Activated naive CD8-positive, alpha-beta T cell treated with anti-CD3 and anti-CD28 coated beads for 36 hours (primary cell): ENCODE data around the gene CUEDC1. TPM values are rescaled to one million over a fixed set of nuclear protein-coding genes. Genes with fewer than 3 reads are reported as not detected.

ENCODE experiments used
- DNase-seq: peaks from one replicate; pipeline ENCODE4 v3.0.0; 2021
- H3K27ac Mint-ChIP-seq: one replicate; pipeline ENCODE4 v1.8.0; 2022; ENCODE audit warnings: mild to moderate bottlenecking, moderate library complexity, mixed read lengths
- H3K27me3 Mint-ChIP-seq: one replicate; pipeline ENCODE4 v1.8.0; 2022; ENCODE audit warnings: mild to moderate bottlenecking, mixed read lengths
- H3K36me3 Mint-ChIP-seq: one replicate; pipeline ENCODE4 v1.8.0; 2021; ENCODE audit warnings: mild to moderate bottlenecking, mixed read lengths
- H3K4me1 Mint-ChIP-seq: one replicate; pipeline ENCODE4 v1.8.0; 2021; ENCODE audit warnings: mixed read lengths
- H3K4me3 Mint-ChIP-seq: one replicate; pipeline ENCODE4 v1.8.0; 2022; ENCODE audit warnings: mild to moderate bottlenecking, moderate library complexity, mixed read lengths
- H3K9me3 Mint-ChIP-seq: one replicate; pipeline ENCODE4 v1.8.0; 2022; ENCODE audit warnings: mixed read lengths
- total RNA-seq, 2 experiments: library from RNA; stranded (reverse); gene quantifications; one replicate each; pipeline ENCODE4 v1.2.3, GENCODE V29; 2021

CUEDC1 gene
- total RNA-seq, 2 experiments from 2014 or later = 0.14 to 0.18 TPM

DNA sequence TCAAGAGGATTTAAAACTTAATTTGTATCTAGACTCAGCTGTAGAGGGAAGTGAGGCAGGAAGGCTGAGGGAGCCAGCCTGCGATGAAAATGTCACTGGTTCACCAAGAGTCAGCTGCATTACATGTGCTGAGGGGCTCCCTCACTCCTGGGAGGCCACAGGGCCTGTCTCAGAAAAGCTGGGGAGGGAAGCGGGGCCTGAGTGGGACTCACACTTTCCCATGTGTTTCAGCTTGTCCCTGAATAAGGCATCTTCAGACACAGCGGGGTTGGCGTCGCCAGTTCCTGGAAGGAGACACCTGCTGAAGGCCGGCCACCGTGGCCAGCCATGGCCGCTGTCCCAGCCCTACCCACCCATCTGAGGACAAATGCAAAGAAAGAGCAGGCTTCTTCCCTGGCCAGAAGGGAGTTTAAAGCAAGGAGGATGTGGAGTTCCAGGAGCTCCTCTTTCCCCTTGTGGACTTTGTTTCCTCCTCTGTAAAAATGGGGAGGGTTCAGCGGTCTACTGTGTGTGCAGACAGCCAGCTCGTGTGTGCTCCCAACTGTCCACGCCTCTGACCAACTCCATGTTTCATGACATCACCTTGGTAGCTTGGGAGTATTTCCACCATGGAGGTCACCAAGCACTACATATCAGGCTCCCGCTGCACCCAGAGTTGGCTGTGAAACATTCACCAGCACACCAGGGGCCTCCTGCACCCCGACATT is 86.1 kb downstream of the CUEDC1 start:
- H3K4me1 Mint-ChIP-seq = peaks cover 19% of the 10 kb centered on the region
- no peaks in the 10 kb centered on the region for H3K9me3 Mint-ChIP-seq
- H3K27me3 Mint-ChIP-seq = peaks cover 23% of the 10 kb centered on the region
- H3K27ac Mint-ChIP-seq = no peak overlapping the region
- H3K36me3 Mint-ChIP-seq = no peaks in the 10 kb centered on the region
- H3K4me3 Mint-ChIP-seq = no peak overlapping the region
- no peak for DNase-seq

DNA sequence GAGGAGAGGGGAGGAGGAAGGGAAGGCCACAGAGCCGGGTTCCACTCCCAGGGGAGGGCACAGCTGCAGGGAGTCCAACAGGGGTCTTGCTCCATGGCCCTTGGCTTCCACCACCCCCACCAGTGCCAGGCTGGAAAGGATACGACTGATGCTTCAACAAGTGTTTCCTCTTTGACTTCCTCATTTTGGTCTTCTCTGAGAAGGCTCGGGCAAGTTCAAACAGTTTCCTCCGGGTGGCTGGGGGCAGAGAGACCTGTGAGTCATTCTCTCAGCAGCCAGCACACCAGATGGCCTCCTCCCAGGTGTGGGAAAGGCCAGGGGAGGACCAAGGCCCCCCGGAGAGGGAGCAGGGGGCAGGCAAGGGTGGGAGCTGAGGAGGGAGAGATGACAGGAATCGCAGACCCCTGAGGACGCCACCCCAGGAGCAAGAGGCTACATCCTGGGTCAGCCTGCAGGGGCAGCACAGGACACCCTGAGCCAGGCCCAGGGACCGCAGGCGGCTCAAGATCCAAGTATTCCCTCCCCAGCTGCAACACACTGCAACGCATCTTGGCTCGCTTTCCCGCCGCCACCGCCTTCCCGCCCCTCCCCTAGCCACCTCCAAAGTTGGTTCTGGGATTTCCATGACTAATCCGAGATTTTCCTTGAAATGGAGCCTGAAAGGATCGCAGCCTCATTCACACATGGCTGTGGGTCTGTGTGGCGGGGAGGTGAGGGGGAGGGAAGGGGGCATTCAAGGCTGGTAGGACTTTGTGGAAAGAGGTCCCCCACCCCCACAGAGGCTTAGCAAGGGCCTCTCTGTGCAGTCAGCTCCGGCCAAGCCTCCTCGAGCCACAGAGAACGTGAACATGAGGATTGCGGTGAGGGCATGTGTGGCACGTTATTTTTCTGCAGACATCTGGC is 87.0 kb downstream of the CUEDC1 start:
- Mint-ChIP-seq H3K27ac (peak overlapping the region; percentile 75), H3K9me3 (no peaks in the 10 kb centered on the region), H3K4me3 (no peak overlapping the region), H3K27me3 (peaks cover 17% of the 10 kb centered on the region), H3K4me1 (peaks cover 12% of the 10 kb centered on the region), H3K36me3 (no peaks in the 10 kb centered on the region)
- peak; percentile 40 for DNase-seq

DNA sequence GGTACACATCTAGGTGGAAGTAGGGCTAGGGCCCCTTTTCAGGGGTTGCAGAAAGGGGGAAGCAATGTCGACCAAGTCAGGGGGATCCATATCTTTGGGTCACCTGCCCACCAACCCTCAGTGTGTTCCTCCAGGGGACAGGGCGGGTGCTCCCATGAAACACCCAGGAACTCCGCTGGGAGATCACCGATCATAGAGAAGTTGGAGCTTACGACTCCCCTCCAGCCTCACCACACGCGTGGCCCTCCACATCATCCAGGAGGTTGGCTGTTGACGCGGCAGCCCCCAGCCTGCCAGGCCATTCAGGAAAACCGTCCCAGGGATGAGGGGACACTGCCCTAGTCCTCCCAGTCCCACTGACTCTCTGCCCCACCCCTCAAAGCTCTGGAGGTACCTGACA is 88.1 kb downstream of the CUEDC1 start:
- H3K27ac Mint-ChIP-seq = no peak overlapping the region
- no peaks in the 10 kb centered on the region for H3K9me3 Mint-ChIP-seq
- no peaks in the 10 kb centered on the region for H3K36me3 Mint-ChIP-seq
- DNase-seq = no peak
- H3K4me3 Mint-ChIP-seq = no peak overlapping the region
- H3K27me3 Mint-ChIP-seq = peaks cover 20% of the 10 kb centered on the region
- H3K4me1 Mint-ChIP-seq = peaks cover 12% of the 10 kb centered on the region

DNA sequence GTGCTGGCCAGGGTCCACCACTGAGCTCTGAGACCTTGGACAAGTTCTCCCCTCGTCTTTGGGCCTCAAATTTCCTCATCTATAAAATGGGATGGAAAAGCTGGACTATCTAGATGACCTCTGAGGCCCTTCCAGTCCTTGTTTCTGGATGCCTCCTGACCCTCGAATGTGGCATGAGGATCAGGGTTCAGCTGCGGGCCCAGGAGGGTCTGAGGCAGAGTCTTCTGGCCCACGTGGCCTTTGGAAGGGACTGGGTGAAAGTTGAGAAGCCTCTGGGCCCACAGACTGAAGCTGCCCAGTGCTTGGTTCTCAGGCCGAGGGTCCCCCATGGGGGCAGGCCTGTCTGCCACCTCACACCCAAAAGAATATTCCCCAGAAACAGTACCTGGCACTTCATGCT is 88.5 kb downstream of the CUEDC1 start:
- no peaks in the 10 kb centered on the region for H3K9me3 Mint-ChIP-seq
- H3K27ac Mint-ChIP-seq = no peak overlapping the region
- no peak for DNase-seq
- H3K27me3 Mint-ChIP-seq = peaks cover 18% of the 10 kb centered on the region
- H3K4me3 Mint-ChIP-seq = no peak overlapping the region
- H3K36me3 Mint-ChIP-seq = no peaks in the 10 kb centered on the region
- peaks cover 12% of the 10 kb centered on the region for H3K4me1 Mint-ChIP-seq

DNA sequence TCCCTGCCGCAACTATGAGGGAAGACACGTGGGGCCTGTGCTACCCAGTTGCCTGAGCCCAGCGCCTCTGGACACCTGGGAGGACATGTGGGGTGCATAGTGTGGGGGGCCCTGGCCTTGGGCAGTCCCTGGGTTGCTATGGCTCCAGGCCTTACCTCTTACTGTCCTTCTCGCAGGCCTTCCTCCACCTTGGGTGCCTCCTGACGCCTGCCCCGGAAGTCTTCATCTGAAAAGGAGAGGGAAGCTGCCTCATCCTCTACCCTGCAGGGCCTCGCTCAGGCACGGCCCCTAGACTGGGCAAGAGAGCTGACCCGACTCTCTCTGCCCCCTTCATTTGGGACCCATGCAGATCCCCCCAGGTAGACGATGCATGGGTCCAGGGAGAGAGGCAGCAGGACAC is 88.9 kb downstream of the CUEDC1 start:
- peaks cover 16% of the 10 kb centered on the region for H3K27me3 Mint-ChIP-seq
- peaks cover 13% of the 10 kb centered on the region for H3K4me1 Mint-ChIP-seq
- H3K27ac Mint-ChIP-seq = no peak overlapping the region

DNA sequence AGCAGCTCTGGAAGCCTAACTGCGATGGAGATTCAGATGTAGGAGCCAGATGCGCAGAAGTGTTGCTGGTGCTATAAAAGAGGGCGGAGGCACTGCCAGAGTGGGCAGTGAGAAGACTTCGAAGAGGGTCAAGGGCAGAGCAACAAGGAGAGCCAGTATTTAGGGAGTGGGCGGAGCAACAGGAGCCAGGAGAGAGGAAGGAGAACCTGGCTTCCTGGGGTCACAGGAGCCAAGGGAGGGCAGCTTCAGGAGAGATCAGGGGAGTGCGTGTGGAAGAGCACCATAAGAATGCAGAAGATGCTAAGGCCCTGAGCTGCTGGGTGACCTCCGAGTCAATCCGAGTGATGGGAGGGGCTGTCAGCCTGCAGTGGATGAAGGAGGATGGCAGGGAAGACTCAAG is 90.9 kb downstream of the CUEDC1 start:
- H3K27ac Mint-ChIP-seq = no peak overlapping the region
- peaks cover 31% of the 10 kb centered on the region for H3K27me3 Mint-ChIP-seq
- no peak overlapping the region for H3K4me3 Mint-ChIP-seq
- H3K36me3 Mint-ChIP-seq = no peaks in the 10 kb centered on the region
- H3K9me3 Mint-ChIP-seq = no peaks in the 10 kb centered on the region
- no peak for DNase-seq
- H3K4me1 Mint-ChIP-seq = peaks cover 21% of the 10 kb centered on the region

More for the DNA sequence above, 88.9 kb downstream of the CUEDC1 start:
- Mint-ChIP-seq H3K9me3 (no peaks in the 10 kb centered on the region), H3K36me3 (no peaks in the 10 kb centered on the region), H3K4me3 (no peak overlapping the region)
- DNase-seq = no peak

DNA sequence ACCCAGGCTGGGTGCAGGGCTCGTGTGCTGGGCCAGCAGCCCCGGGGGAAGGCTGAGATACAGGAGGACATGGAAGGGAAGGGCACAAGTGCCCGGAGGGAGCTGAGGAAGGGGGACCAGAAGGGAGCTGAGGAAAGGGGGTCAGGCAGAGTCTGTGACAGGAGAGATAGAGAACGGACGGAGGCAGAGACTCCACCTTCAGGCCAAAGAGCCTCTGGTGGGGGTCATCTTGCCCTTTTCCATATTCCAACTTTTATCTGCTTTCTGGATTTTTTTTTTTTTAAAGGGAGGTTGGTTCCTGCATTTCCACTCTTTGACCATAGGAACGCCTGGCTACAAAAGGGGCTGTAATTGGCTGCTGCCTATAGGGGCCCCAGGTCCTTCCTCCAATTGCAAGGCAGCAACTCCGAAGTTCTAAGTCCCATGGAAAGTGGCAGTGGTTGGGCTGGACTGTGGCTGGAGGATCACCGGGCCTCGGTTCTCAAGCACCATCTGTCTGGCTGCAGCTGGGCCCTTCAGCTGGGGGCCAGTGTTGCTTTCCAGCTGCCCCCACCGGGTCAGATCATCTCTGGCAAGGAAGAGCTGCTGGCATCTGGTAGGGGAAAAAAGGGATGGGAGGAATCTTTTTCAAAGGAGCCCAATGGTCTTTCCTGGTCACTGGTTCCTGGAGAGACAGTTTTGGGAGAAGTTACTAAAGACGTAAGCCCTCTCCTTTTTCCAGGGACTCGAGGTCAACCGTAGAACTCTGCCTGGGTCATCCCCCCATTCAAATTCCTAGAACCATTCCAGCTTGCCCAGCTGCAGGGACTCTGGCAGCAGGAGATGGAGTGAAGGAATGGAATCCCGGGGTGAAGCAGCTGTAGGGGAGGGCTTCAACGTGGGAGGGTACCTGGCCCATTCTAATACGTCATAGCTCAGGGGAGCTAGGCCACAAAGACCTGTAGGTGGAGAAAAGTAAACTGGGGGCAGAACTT is 92.2 kb downstream of the CUEDC1 start:
- Mint-ChIP-seq H3K36me3 (no peaks in the 10 kb centered on the region), H3K9me3 (no peaks in the 10 kb centered on the region), H3K4me3 (no peak overlapping the region), H3K4me1 (peaks cover 16% of the 10 kb centered on the region), H3K27ac (no peak overlapping the region), H3K27me3 (peaks cover 34% of the 10 kb centered on the region)
- DNase-seq = no peak

DNA sequence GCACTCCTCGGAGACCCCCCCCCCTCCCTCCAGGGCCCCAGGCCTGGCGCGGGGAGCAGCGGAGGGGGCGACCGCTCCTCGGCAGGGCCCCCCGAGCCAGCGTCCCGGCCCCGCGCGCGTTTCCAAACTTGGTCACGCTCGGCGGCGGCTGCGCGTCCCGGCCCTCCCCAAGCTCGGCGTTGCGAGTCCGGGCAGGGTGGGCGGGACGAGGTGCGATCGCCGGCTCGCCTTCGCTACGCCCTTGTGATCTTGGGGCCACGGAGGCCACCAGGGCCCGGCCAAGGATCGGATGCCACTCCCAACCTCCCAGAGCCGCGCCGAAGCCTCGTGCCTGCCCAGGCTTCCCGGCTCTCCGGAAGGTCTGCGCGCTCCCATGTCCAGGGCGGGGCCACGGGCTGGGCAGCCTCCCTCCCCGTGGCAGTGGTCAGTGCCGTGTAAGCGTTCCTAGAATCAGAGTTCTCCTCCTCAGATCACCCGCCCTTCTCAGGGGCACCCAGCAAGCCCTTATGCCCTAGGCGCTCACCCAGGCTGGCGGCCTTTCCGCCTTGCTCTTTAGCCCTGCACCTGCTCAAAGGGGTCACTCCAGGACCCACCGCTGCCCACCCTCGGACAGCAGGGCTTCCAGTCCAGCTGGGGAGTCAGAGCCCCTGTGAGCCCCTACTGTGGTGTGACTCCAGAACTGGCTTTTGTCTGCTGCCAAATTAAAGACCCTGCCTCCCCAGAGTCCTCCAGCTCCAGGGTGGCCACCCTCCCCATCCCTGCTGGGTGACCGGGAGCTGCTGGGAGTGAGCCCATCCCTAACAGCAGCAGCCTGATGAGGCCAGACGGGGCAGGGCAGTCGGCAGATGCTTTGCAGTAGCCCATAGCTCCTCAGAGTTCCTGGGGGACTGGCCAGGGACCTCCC is 93.2 kb downstream of the CUEDC1 start:
- DNase-seq = no peak
- no peaks in the 10 kb centered on the region for H3K36me3 Mint-ChIP-seq
- no peak overlapping the region for H3K4me3 Mint-ChIP-seq
- no peak overlapping the region for H3K27ac Mint-ChIP-seq
- peaks cover 34% of the 10 kb centered on the region for H3K27me3 Mint-ChIP-seq
- peaks cover 9% of the 10 kb centered on the region for H3K4me1 Mint-ChIP-seq
- H3K9me3 Mint-ChIP-seq = no peaks in the 10 kb centered on the region

DNA sequence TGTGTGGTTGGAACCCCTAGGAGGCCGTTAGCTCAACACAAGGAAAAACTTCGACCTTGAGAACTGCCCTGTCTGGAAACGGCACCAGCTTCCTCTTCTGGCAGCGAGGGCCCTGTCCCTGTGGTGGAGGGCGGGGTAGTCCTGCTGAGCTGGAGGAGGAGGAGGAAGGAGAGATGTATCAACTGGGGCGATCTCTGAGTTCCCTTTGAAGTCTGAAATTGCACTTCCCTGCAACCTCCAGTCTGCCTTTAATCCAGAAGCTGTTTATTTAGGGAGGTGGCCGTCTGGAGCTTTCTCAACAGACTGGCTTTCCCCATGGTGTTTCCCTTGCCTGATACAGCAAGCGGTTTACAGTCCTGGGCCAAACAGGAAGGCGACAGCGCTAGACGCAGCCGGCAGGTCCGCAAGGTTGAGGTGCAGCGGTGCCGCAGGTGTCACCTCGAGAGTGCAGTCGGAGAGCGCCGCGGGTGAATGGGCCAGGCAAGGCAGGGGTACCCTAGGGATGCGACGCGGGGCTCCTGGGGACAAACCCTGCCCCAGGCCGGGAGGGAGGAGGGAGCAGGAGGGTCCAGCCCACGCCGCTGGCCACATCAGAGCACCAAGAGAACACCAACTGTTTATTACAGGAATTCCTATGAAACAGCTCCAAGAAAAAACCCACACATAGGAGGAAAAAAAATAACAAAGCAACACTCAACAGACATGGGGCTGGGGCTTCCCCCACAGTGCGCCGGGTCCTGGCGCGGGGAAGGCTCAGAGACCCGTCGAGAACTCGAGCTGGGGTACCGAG is 94.0 kb downstream of the CUEDC1 start:
- H3K4me1 Mint-ChIP-seq = peaks cover 9% of the 10 kb centered on the region

DNA sequence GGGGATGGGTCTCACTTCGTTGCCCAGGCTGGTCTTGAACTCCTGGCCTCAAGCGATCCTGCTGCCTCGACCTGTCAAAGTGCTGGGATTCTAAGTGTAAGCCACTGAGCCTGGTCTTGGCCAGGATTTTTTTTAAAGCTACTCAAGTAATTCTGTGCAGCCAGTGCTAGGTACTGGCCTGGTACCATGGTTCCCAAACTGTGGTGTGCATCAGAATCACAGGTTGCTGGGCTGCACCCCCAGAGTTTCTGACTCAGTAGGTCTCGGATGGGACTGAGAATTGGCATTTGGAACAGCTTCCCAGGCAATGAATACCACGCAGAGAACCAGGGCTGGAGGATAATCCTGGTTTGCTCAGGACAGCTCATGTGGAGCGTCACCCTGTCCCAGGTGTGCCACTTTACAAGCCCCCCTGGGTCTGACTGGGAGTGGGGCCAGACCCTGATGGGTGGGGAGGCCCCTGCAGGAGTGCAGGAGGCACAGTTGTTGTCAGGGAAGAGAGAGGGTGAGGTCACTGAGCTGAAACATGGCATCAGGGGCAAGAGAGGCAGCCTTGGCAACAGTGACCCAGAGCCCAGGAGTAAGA is 94.7 kb downstream of the CUEDC1 start:
- Mint-ChIP-seq H3K36me3 (no peaks in the 10 kb centered on the region), H3K4me3 (peak overlapping the region; percentile 74), H3K27me3 (peaks cover 34% of the 10 kb centered on the region), H3K9me3 (no peaks in the 10 kb centered on the region), H3K27ac (no peak overlapping the region), H3K4me1 (peaks cover 9% of the 10 kb centered on the region)
- DNase-seq = no peak

More for the DNA sequence above, 94.0 kb downstream of the CUEDC1 start:
- Mint-ChIP-seq H3K27ac (no peak overlapping the region), H3K4me3 (peak overlapping the region; percentile 74), H3K9me3 (no peaks in the 10 kb centered on the region), H3K36me3 (no peaks in the 10 kb centered on the region), H3K27me3 (peaks cover 34% of the 10 kb centered on the region)
- peak; percentile 25 for DNase-seq

DNA sequence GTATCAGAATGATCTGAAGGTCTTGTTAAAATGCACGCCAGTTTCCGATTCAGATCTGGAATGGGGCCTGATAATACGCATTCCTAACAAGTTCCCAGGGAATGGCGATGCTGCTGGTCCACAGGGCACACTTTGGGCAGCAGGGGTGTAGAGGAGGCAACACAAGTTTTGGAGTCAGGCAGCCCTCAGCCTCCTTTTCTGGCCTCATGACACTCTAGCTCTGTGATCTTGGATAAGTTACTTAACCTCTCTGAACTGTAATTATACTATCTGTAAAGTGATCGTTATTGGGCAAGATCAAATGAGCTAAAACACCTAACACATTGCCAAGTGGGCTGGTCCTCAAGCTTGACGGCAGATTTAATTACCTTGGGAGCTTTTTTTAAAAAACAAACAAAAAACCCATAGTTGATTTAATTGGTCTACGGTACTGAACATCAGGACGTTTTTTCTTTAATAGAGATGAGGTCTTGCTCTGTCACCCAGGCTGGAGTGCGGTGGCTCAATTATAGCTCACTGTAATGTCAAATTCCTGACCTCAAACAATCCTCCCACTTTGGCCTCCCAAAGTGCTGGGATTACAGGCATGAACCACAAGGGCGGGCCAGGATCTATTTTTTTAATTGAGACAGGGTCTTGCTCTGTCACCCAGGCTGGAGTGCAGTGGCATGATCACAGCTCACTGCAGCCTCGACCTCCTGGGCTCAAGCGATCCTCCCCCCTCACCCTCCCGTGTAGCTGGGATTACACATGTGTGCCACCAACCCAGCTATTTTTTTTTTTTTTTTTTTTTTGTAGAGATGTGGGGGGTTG is 95.4 kb downstream of the CUEDC1 start:
- peaks cover 9% of the 10 kb centered on the region for H3K4me1 Mint-ChIP-seq

DNA sequence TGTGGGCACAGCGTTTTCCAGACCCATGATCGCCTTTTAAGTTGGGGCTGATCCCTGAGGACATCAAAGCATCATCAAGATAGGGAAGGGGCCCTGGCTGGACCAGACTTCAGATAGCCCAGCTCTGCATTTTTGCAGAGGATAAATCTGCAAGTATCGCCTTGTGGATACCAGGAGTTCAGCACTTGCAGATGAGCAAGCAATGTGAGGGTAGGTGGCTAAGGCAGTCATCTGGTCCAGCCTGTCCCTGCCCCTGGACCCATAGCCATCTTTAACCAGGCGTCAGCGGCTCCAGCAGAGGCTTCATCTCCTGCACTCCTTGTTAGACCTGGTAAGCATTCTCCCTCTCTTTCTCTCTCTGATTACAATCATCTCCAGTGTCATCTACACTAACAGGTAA is 96.4 kb downstream of the CUEDC1 start:
- no peak for DNase-seq
- Mint-ChIP-seq H3K36me3 (no peaks in the 10 kb centered on the region), H3K4me3 (no peak overlapping the region), H3K4me1 (peaks cover 9% of the 10 kb centered on the region), H3K9me3 (no peaks in the 10 kb centered on the region), H3K27ac (no peak overlapping the region), H3K27me3 (peaks cover 34% of the 10 kb centered on the region)

More for the DNA sequence above, 95.4 kb downstream of the CUEDC1 start:
- no peaks in the 10 kb centered on the region for H3K36me3 Mint-ChIP-seq
- no peaks in the 10 kb centered on the region for H3K9me3 Mint-ChIP-seq
- no peak overlapping the region for H3K4me3 Mint-ChIP-seq
- H3K27me3 Mint-ChIP-seq = peaks cover 34% of the 10 kb centered on the region
- DNase-seq = no peak
- H3K27ac Mint-ChIP-seq = no peak overlapping the region
